Measurements from ENCODE around the gene SARS1.

- TF ChIP-seq USF1 (IDR thresholded peaks at IDR 0.05; ENCODE audit: borderline replicate concordance, low read depth): no peak
- no peak for TF ChIP-seq FOXM1 (IDR thresholded peaks at IDR 0.05; ENCODE audit: low read depth)
- peak; percentile 55 for TF ChIP-seq CTCF (IDR thresholded peaks at IDR 0.05)
- 0 out of 2 replicates have a peak, but pooled peaks have one; percentile 10 for TF ChIP-seq RAD21 (IDR thresholded peaks at IDR 0.05; ENCODE audit: low read length)
These were observed 19.8 kb upstream of the SARS1 start for GRCh38 chr1:109193653-109194590.
